Measurements from ENCODE around the gene UBE2E3. TPM values are rescaled to one million over a fixed set of nuclear protein-coding genes. Genes with fewer than 3 reads are reported as not detected.

UBE2E3 gene
- total and polyA plus RNA-seq, 8 donors, result 11.9 to 560 (median 83.8) TPM

- no peak overlapping the region for H3K27ac ChIP-seq
- no peaks in the 10 kb centered on the region for H3K36me3 ChIP-seq
- no peaks in the 10 kb centered on the region for H3K9me3 ChIP-seq
- no peak for TF ChIP-seq EP300 (IDR thresholded peaks at IDR 0.05)
- no peak for TF ChIP-seq POLR2AphosphoS5 (IDR thresholded peaks at IDR 0.05)
- TF ChIP-seq CTCF (IDR thresholded peaks at IDR 0.05), result no peak
- TF ChIP-seq POLR2A (IDR thresholded peaks at IDR 0.05), result no peak
- H3K4me3 ChIP-seq, result no peak overlapping the region
- peaks cover 0 to 16% (median 4%) of the 10 kb centered on the region in 4 donors for H3K4me1 ChIP-seq
- no peak for DNase-seq
- intact Hi-C loops (cut with DNase I; ENCODE audit: low total_unique reads), result no loop called here
- no peaks in the 10 kb centered on the region for H3K27me3 ChIP-seq
Observed at GRCh38 chr2:181073896-181074295, 93.5 kb downstream of the UBE2E3 start.

GRCh38 chr2:181074457-181074856 lies 94.1 kb downstream of the UBE2E3 start:
- TF ChIP-seq EP300 (IDR thresholded peaks at IDR 0.05) (no peak), POLR2A (IDR thresholded peaks at IDR 0.05) (no peak), CTCF (IDR thresholded peaks at IDR 0.05) (no peak), POLR2AphosphoS5 (IDR thresholded peaks at IDR 0.05) (no peak)

GRCh38 chr2:181076658-181077057 lies 96.3 kb downstream of the UBE2E3 start:
- DNase-seq, result no peak
- intact Hi-C loops (cut with DNase I; ENCODE audit: low total_unique reads), result no loop called here
- Histone ChIP-seq H3K27me3 (no peaks in the 10 kb centered on the region), H3K27ac (no peak overlapping the region), H3K9me3 (no peaks in the 10 kb centered on the region), H3K4me3 (no peak overlapping the region), H3K4me1 (peaks cover 0 to 6% (median 0%) of the 10 kb centered on the region in 4 donors), H3K36me3 (no peaks in the 10 kb centered on the region)
- WGBS, 5 donors, result 11 to 23% (median 17%) methylated on average over 1 of the region's 1 CpG
- TF ChIP-seq POLR2A (IDR thresholded peaks at IDR 0.05), result no peak
- TF ChIP-seq CTCF (IDR thresholded peaks at IDR 0.05), result no peak
- TF ChIP-seq EP300 (IDR thresholded peaks at IDR 0.05), result no peak
- TF ChIP-seq POLR2AphosphoS5 (IDR thresholded peaks at IDR 0.05), result no peak

More at GRCh38 chr2:181074457-181074856, 94.1 kb downstream of the UBE2E3 start:
- intact Hi-C loops (cut with DNase I; ENCODE audit: low total_unique reads), result no loop called here
- 72 to 84% (median 82%) methylated on average over 2 of the region's 2 CpGs for WGBS, 5 donors
- H3K27me3 ChIP-seq, result no peaks in the 10 kb centered on the region
- no peak overlapping the region for H3K4me3 ChIP-seq
- H3K36me3 ChIP-seq, result no peaks in the 10 kb centered on the region
- no peak for DNase-seq
- H3K27ac ChIP-seq, result no peak overlapping the region
- no peaks in the 10 kb centered on the region for H3K9me3 ChIP-seq
- H3K4me1 ChIP-seq, result peaks cover 0 to 14% (median 3%) of the 10 kb centered on the region in 4 donors

GRCh38 chr2:181077128-181077709 lies 96.8 kb downstream of the UBE2E3 start:
- peaks cover 0 to 6% (median 0%) of the 10 kb centered on the region in 4 donors for H3K4me1 ChIP-seq
- H3K27ac ChIP-seq, result no peak overlapping the region
- intact Hi-C loops (cut with DNase I; ENCODE audit: low total_unique reads), result no loop called here
- H3K27me3 ChIP-seq, result no peaks in the 10 kb centered on the region
- TF ChIP-seq POLR2A (IDR thresholded peaks at IDR 0.05) (no peak), CTCF (IDR thresholded peaks at IDR 0.05) (peak in 5 of 7 experiments; percentile 24 to 56 (median 50)), POLR2AphosphoS5 (IDR thresholded peaks at IDR 0.05) (no peak)
- DNase-seq, result peak in 1 of 2 donors; percentile 78
- H3K9me3 ChIP-seq, result no peaks in the 10 kb centered on the region
- no peak overlapping the region for H3K4me3 ChIP-seq
- WGBS, 5 donors, result 56 to 64% (median 61%) methylated on average over 4 of the region's 4 CpGs
- H3K36me3 ChIP-seq, result no peaks in the 10 kb centered on the region
